HEK293 (cell line): Measurements from ENCODE around the gene MDGA2.

Experiments used
- CTCF ChIA-PET: fragments of 350-600 bp; formaldehyde crosslinking; extraction: SDS; loops from one replicate; lab custom pipeline; 2021; ENCODE audit warnings: antibody characterized with exemption; lab: Yijun Ruan, JAX
- POLR2A ChIA-PET: fragments of 300-600 bp; formaldehyde crosslinking; extraction: SDS; loops from one replicate; lab custom pipeline; 2020; ENCODE audit warnings: antibody characterized with exemption, inconsistent platforms; lab: Yijun Ruan, JAX
- H3K27ac ChIP-seq: fragments of 200-500 bp; sonication (Bioruptor generic); 2 replicates; pipeline ENCODE4 v1.5.1; 2014; ENCODE audit warnings: low read depth, low read length, control low read depth, inconsistent platforms; ENCODE audit errors: extremely low read depth
- H3K36me3 ChIP-seq, 2 experiments: fragments of 200-500 bp in 1 of 2; sonication (Bioruptor generic) in 1 of 2; 1 replicate in 1 of 2; 2 replicates in 1 of 2; pipeline ENCODE4 v1.5.1; 2014 to 2017; ENCODE audit warnings: inconsistent platforms in 2 of 2, low read length in 2 of 2; ENCODE audit not compliant: control insufficient read depth in 2 of 2, insufficient read depth in 1 of 2
- H3K4me1 ChIP-seq: fragments of 200-500 bp; sonication (Bioruptor generic); 2 replicates; pipeline ENCODE4 v1.5.1; 2014; ENCODE audit warnings: mild to moderate bottlenecking, low read length, inconsistent platforms; ENCODE audit not compliant: control insufficient read depth, insufficient read depth
- H3K4me3 ChIP-seq: 2 replicates; pipeline ENCODE4 v1.5.1; 2011; ENCODE audit warnings: low read depth, mild to moderate bottlenecking, control low read depth, low read length, moderate library complexity
- H3K9me3 ChIP-seq: fragments of 200-500 bp; sonication (Bioruptor generic); 2 replicates; pipeline ENCODE4 v1.5.1; 2014; ENCODE audit warnings: low read depth, low read length, inconsistent platforms; ENCODE audit not compliant: control insufficient read depth, insufficient read depth
- MEIS1 ChIP-seq: sonication (generic); formaldehyde crosslinking; IDR thresholded peaks from 2 replicates; pipeline ENCODE4 v1.8.1; 2022; ENCODE audit warnings: missing genetic modification reagents, mild to moderate bottlenecking, borderline replicate concordance
- SETDB1 ChIP-seq: IDR thresholded peaks from one replicate; pipeline ENCODE4 v1.6.1; 2017; ENCODE audit warnings: mild to moderate bottlenecking, low read length, moderate library complexity, mixed read lengths; ENCODE audit not compliant: insufficient read length
- SP2 ChIP-seq: fragments of 450-650 bp; formaldehyde crosslinking; IDR thresholded peaks from 2 replicates; pipeline ENCODE4 v1.5.1; 2016; ENCODE audit warnings: missing biosample characterization, missing genetic modification characterization
- ZBTB1 ChIP-seq: fragments of 450-650 bp; formaldehyde crosslinking; IDR thresholded peaks from 2 replicates; pipeline ENCODE4 v1.5.1; 2016; ENCODE audit warnings: missing biosample characterization, missing genetic modification characterization
- ZBTB49 ChIP-seq: fragments of 450-650 bp; formaldehyde crosslinking; IDR thresholded peaks from 2 replicates; pipeline ENCODE4 v1.5.1; 2016; ENCODE audit warnings: missing biosample characterization, missing genetic modification characterization, low read depth
- ZNF114 ChIP-seq: fragments of 450-650 bp; formaldehyde crosslinking; IDR thresholded peaks from 2 replicates; pipeline ENCODE4 v1.5.0; 2017; ENCODE audit warnings: missing biosample characterization, missing genetic modification characterization
- ZNF16 ChIP-seq: fragments of 450-650 bp; formaldehyde crosslinking; IDR thresholded peaks from 2 replicates; pipeline ENCODE4 v1.5.1; 2016; ENCODE audit warnings: low read depth, missing biosample characterization, missing genetic modification characterization
- ZNF184 ChIP-seq: fragments of 450-650 bp; IDR thresholded peaks from 2 replicates; pipeline ENCODE4 v1.5.1; 2018; ENCODE audit warnings: missing biosample characterization, mild to moderate bottlenecking, missing genetic modification characterization
- ZNF2 ChIP-seq: fragments of 450-650 bp; formaldehyde crosslinking; IDR thresholded peaks from 2 replicates; pipeline ENCODE4 v1.5.1; 2016; ENCODE audit warnings: missing biosample characterization, missing genetic modification characterization
- ZNF202 ChIP-seq: fragments of 450-650 bp; formaldehyde crosslinking; IDR thresholded peaks from 2 replicates; pipeline ENCODE4 v1.5.1; 2016; ENCODE audit warnings: missing biosample characterization, missing genetic modification characterization, borderline replicate concordance
- ZNF239 ChIP-seq: fragments of 450-650 bp; formaldehyde crosslinking; IDR thresholded peaks from 2 replicates; pipeline ENCODE4 v1.5.1; 2016; ENCODE audit warnings: missing biosample characterization, missing genetic modification characterization
- ZNF24 ChIP-seq: fragments of 450-650 bp; formaldehyde crosslinking; IDR thresholded peaks from 2 replicates; pipeline ENCODE4 v1.5.1; 2016; ENCODE audit warnings: missing biosample characterization, missing genetic modification characterization
- ZNF280D ChIP-seq: fragments of 450-650 bp; formaldehyde crosslinking; IDR thresholded peaks from 2 replicates; pipeline ENCODE4 v1.5.1; 2016; ENCODE audit warnings: missing biosample characterization, missing genetic modification characterization
- ZNF292 ChIP-seq: fragments of 450-650 bp; formaldehyde crosslinking; IDR thresholded peaks from 2 replicates; pipeline ENCODE4 v1.5.1; 2016; ENCODE audit warnings: low read depth, missing biosample characterization, missing genetic modification characterization, borderline replicate concordance
- ZNF423 ChIP-seq: fragments of 450-650 bp; formaldehyde crosslinking; IDR thresholded peaks from 2 replicates; pipeline ENCODE4 v1.5.1; 2016; ENCODE audit warnings: missing biosample characterization, missing genetic modification characterization
- ZNF548 ChIP-seq: fragments of 450-650 bp; formaldehyde crosslinking; IDR thresholded peaks from 2 replicates; pipeline ENCODE4 v1.5.1; 2016; ENCODE audit warnings: missing biosample characterization, missing genetic modification characterization
- ZNF561 ChIP-seq: fragments of 450-650 bp; IDR thresholded peaks from 2 replicates; pipeline ENCODE4 v1.5.1; 2018; ENCODE audit warnings: missing biosample characterization, missing genetic modification characterization, borderline replicate concordance
- ZNF571 ChIP-seq: fragments of 450-650 bp; formaldehyde crosslinking; IDR thresholded peaks from 2 replicates; pipeline ENCODE4 v1.5.0; 2017; ENCODE audit warnings: missing biosample characterization, missing genetic modification characterization
- ZNF610 ChIP-seq: fragments of 450-650 bp; formaldehyde crosslinking; IDR thresholded peaks from 2 replicates; pipeline ENCODE4 v1.5.1; 2016; ENCODE audit warnings: missing biosample characterization, missing genetic modification characterization, borderline replicate concordance
- ZNF645 ChIP-seq: fragments of 450-650 bp; formaldehyde crosslinking; IDR thresholded peaks from 2 replicates; pipeline ENCODE4; 2016; ENCODE audit warnings: missing biosample characterization, missing genetic modification characterization
- ZNF707 ChIP-seq: fragments of 450-650 bp; formaldehyde crosslinking; IDR thresholded peaks from 2 replicates; pipeline ENCODE4 v1.5.1; 2016; ENCODE audit warnings: missing biosample characterization, missing genetic modification characterization
- ZSCAN30 ChIP-seq: fragments of 450-650 bp; IDR thresholded peaks from 2 replicates; pipeline ENCODE4 v1.5.1; 2018; ENCODE audit warnings: missing biosample characterization, mild to moderate bottlenecking, missing genetic modification characterization, moderate library complexity
- TF ChIP-seq, protein P1 (sequence below): fragments of 450-650 bp; formaldehyde crosslinking; IDR thresholded peaks from 2 replicates; pipeline ENCODE4 v1.5.1; 2016; ENCODE audit warnings: missing biosample characterization, missing genetic modification characterization
- TF ChIP-seq, protein P2 (sequence below): fragments of 450-650 bp; formaldehyde crosslinking; IDR thresholded peaks from 2 replicates; pipeline ENCODE4 v1.5.1; 2016; ENCODE audit warnings: missing biosample characterization, missing genetic modification characterization
- TF ChIP-seq, protein P3 (sequence below): fragments of 450-650 bp; formaldehyde crosslinking; optimal IDR thresholded peaks from 2 replicates; pipeline ENCODE3; 2016; ENCODE audit warnings: missing biosample characterization, mild to moderate bottlenecking, missing genetic modification characterization

The MDGA2 gene

GRCh38 chr14:47257013-47257412 is 418.4 kb downstream of the MDGA2 start (continued):
- TF ChIP-seq ZNF548 (no peak), MEIS1 (no peak), ZNF202 (tag by site-specific recombination) (no peak), ZSCAN30 (tag by site-specific recombination) (no peak), ZNF2 (tag by site-specific recombination) (no peak), ZNF16 (tag by site-specific recombination) (no peak), ZNF239 (tag by site-specific recombination) (no peak)
- TF ChIP-seq, protein P1, sequence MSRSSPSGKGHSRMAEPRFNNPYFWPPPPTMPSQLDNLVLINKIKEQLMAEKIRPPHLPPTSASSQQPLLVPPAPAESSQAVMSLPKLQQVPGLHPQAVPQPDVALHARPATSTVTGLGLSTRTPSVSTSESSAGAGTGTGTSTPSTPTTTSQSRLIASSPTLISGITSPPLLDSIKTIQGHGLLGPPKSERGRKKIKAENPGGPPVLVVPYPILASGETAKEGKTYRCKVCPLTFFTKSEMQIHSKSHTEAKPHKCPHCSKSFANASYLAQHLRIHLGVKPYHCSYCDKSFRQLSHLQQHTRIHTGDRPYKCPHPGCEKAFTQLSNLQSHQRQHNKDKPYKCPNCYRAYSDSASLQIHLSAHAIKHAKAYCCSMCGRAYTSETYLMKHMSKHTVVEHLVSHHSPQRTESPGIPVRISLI (tag by site-specific recombination): no peak

DNA sequence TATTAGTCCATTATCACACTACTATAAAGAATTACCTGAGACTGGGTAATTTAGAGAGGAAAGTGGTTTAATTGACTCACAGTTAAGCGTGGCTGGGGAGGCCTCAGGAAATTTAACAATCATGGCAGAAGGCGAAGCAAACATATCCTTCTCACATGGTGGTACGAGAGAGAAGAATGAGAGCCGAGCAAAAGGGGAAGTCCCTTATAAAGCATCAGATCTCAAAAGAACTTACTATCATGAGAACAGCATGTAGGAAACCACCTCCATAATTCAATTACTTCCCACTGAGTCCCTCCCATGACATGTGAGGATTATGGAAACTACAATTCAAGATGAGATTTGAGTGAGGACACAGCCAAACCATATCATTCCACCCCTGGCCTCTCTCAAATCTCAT is 422.6 kb downstream of the MDGA2 start:
- POLR2A ChIA-PET: no interaction called here
- TF ChIP-seq ZNF280D (tag by site-specific recombination) (no peak), ZBTB1 (no peak), SP2 (no peak), ZNF707 (no peak), ZNF24 (tag by site-specific recombination) (no peak), ZNF184 (tag by site-specific recombination) (no peak), ZNF16 (tag by site-specific recombination) (no peak)
- TF ChIP-seq, protein P2, sequence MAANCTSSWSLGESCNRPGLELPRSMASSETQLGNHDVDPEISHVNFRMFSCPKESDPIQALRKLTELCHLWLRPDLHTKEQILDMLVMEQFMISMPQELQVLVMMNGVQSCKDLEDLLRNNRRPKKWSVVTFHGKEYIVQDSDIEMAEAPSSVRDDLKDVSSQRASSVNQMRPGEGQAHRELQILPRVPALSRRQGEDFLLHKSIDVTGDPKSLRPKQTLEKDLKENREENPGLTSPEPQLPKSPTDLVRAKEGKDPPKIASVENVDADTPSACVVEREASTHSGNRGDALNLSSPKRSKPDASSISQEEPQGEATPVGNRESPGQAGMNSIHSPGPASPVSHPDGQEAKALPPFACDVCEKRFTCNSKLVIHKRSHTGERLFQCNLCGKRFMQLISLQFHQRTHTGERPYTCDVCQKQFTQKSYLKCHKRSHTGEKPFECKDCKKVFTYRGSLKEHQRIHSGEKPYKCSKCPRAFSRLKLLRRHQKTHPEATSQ (tag by site-specific recombination): no peak
- TF ChIP-seq, protein P3, sequence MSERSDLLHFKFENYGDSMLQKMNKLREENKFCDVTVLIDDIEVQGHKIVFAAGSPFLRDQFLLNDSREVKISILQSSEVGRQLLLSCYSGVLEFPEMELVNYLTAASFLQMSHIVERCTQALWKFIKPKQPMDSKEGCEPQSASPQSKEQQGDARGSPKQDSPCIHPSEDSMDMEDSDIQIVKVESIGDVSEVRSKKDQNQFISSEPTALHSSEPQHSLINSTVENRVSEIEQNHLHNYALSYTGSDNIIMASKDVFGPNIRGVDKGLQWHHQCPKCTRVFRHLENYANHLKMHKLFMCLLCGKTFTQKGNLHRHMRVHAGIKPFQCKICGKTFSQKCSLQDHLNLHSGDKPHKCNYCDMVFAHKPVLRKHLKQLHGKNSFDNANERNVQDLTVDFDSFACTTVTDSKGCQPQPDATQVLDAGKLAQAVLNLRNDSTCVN (tag by site-specific recombination): no peak
- TF ChIP-seq, all 188 proteins: peak for 0
- H3K9me3 ChIP-seq: no peaks in the 10 kb centered on the region
- H3K27ac ChIP-seq: no peak overlapping the region
- H3K36me3 ChIP-seq: no peaks in the 10 kb centered on the region
- CTCF ChIA-PET: interaction anchor here (0.7 kb wide), 1 partner anchor 1738 kb away, joined by 3 read pairs; no protein-coding TSS in a partner anchor
- H3K4me3 ChIP-seq: no peak overlapping the region
- H3K4me1 ChIP-seq: no peaks in the 10 kb centered on the region

DNA sequence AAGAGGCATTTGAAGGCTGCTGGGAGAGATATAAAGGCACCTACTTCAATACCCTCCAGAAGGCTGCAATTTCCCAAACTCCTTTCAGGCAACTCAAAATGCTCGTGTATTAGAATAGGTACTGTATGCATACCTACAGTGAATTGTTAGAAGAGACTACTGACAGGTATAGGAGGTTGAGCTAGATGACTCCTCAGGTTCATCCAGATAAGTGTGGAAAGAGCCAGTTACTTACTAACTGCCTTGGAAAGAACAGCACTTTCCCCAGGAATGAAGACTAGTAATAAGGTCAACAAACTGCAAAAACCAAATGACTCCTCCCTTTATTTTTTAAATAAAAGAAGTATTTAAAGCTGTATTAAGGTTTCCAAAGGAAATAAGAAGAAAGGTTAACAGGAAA is 429.0 kb downstream of the MDGA2 start:
- CTCF ChIA-PET: no interaction called here
- H3K36me3 ChIP-seq: no peaks in the 10 kb centered on the region
- TF ChIP-seq ZNF571: no peak
- no peak for TF ChIP-seq ZNF610
- TF ChIP-seq ZNF561: no peak
- no peak for TF ChIP-seq ZNF645 (tag by site-specific recombination)
- no peak for TF ChIP-seq ZNF239 (tag by site-specific recombination)
- no peak for TF ChIP-seq ZNF292 (tag by site-specific recombination)
- no peak for TF ChIP-seq ZNF114 (tag by site-specific recombination)
- TF ChIP-seq ZNF423 (tag by site-specific recombination): no peak
- TF ChIP-seq SETDB1: no peak
- no peak for TF ChIP-seq ZBTB49 (tag by site-specific recombination)

More for the DNA sequence above, 429.0 kb downstream of the MDGA2 start:
- no peaks in the 10 kb centered on the region for H3K4me1 ChIP-seq
- no peak overlapping the region for H3K4me3 ChIP-seq
- POLR2A ChIA-PET: no interaction called here
- no peak overlapping the region for H3K27ac ChIP-seq
- H3K9me3 ChIP-seq: no peaks in the 10 kb centered on the region
